Epidermal melanocyte (primary cell): ENCODE results near the gene RAB21.
"Not testable (repeated sequence)": the region's sequence is repeated elsewhere in the genome, so short reads cannot be mapped to it uniquely, and the experiment has no call there.

Experiments
- DNase-seq: peaks from one replicate; pipeline ENCODE4 v3.0.0; 2011; ENCODE audit warnings: low spot score; ENCODE audit not compliant: insufficient read length

Gene RAB21

GRCh38 chr12:71749666-71750065 is 5.0 kb upstream of the RAB21 start:
- no peak for DNase-seq

DNA sequence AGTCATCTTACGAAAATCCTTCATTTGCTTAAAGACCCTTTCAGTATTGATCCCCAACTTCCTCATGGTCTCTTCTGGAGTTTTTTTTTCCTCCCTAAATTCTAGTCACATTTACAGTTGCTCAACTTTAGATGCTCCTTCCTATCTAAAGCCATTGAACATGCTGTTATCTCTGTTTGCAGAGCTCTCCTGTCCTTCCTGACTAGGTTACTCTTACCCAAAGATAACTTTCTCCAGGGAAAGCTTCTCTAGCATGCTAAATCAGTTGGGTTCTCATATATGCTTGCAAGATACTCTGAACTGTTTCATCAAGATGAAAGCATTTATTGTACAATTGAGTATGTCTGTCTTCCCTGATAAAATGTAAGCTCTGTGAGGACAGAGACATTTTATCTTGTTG is 1.8 kb upstream of the RAB21 start:
- no peak for DNase-seq

DNA sequence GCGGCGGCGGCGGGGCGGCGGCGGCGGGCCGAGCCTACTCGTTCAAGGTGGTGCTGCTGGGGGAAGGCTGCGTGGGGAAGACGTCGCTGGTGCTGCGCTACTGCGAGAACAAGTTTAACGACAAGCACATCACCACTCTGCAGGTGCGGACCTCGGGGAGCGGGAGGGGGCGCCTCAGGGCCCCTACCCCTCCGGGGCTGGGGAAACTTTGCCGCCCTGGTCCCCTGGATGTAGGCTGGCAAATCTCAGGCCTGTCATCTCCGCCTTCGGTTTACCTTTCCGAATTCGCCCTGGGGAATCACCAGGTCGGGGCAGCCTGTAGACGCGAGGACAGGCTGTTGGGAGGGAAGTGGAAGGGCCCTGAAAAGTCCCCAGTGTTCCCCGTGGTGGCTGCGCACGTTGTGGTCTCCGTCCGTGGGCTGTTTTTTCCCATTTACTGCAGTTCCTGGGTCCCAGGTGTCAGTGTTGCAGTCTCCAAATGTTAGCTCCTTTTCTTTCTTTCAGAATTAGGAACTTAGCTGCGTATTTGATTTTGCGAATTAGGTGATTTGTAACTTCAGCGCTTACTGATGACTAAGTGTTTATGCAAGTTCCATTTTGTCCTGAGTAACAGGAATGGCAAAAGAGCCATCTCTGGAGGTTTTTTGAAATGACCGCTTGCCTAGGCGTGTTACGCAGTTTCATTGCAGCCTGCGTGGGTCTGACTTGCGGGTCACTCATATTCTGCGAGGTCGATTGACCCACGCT is 656 bp downstream of the RAB21 start:
- no peak for DNase-seq

DNA sequence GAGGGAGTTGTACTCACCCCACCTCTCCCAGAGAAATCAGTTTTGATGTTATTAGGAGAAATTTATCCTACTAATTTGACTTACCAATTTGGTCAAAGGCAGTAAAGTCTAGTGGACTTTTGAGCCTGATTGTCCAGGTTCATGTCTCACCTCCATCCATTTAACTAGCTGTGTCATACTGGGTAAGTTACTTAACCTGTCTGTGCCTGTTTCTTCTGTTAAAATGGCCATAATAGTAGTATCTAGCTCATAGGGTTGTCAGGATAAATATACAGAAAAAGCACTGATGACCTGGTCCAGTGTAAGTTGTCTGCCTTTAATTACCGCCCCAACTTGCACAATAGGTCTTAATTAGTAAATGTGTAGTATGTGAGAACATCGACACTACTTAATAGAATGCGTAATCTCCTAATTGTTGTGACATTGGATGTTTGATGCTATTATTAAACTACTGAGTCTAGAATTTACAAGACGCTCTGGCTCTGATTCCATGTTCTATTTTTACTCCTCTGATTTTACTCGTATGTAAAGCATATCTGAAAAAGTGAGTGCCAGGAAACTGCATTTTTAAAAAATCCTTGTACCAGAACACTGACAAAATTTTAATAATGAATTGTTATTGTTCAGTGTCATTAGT is 1.5 kb downstream of the RAB21 start:
- DNase-seq, result no peak

DNA sequence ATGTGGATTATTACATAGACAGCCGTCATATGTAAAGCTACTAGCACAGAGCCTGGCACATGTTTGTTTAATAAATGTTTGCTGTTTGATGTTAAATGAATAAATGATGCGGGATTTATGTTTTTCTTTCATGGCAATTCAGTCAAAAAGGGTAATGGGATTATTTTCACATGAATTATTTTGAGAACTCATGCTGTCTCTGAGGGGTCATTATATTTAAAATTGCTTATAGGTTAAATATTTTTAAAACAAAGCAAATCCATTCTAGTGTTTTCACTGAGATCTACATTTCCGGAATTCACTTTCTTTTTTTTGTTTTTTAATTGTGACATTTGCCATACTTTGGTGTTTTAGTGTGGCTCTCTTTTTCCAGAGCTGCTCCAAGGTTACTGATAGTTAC is 5.3 kb downstream of the RAB21 start:
- no peak for DNase-seq

DNA sequence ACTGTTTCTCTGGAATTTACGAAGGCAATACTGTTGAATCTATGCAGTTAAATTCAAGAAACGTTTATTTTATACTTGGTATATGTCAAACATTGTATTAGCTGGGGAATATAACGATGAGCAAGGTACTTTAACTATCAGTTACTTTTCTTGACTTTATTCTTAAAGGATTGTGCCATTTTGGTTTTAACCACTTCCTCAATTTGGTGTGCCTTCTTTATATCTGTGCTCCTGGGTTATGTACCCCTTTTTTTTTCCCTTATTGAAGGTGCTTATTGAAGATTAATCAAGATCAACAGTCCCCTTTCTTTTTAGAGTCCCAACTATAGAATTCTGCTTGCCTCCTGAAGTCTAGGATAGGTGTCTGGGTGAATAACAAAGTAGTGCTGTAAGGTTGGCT is 5.8 kb downstream of the RAB21 start:
- no peak for DNase-seq

- not testable (repeated sequence) for DNase-seq
Observed at GRCh38 chr12:71761354-71761753, 6.7 kb downstream of the RAB21 start.

DNA sequence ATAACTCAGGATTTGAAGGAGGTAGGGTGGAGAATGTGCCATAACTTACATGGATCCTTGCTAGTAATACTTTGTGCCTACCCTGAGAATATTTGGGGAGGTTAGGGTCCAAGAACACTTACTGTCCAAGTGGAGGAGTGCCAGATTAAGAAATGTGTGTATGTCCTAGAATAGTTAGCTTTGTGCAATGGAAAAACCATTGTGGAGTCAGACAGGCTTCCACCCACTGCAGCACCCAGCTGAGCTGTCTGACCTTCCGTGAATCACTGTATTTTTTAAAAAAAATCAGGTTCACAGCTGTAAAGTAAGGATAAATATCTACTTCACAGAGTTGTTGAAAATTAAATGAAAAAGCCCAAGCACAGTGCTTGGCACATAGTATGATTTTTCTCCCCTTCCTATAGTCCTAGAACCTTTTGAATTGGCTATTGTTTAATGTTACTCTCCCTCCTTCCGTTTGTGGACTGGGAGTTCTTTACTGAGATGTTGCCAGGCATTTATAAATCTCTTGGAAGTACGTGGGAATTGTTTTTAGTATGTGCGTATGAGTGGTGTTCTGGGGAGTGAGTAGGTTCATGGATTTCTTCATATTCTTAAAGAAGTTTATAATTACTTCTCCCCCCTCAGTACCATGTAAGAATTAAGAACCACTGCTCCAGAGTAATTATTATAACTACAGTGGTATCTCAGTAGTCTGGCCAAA is 9.2 kb downstream of the RAB21 start:
- DNase-seq, result no peak

GRCh38 chr12:71764587-71765321 is 10.1 kb downstream of the RAB21 start:
- DNase-seq, result no peak

- no peak for DNase-seq
Observed at GRCh38 chr12:71766202-71766601, 11.5 kb downstream of the RAB21 start.

- DNase-seq, result no peak
Observed at GRCh38 chr12:71767183-71767582, 12.5 kb downstream of the RAB21 start.

DNA sequence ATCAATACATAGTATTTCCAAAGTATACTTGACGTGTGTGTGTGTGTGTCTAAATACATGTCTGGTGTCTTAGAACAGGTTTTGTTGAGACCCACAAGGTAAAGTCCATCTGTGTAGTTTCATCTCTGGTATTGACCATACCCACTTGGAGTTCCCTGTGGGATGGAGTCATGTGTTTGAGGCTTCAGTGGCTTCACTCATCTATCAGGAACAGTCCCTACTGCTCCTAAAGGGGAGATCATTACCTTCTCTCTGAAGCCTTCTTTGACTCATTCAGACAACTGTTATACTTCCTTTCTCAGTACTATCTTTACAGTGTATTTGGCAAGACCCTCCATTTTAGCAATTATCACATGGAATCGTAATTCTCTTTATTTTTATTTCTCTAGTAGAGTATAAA is 14.2 kb downstream of the RAB21 start:
- no peak for DNase-seq

DNA sequence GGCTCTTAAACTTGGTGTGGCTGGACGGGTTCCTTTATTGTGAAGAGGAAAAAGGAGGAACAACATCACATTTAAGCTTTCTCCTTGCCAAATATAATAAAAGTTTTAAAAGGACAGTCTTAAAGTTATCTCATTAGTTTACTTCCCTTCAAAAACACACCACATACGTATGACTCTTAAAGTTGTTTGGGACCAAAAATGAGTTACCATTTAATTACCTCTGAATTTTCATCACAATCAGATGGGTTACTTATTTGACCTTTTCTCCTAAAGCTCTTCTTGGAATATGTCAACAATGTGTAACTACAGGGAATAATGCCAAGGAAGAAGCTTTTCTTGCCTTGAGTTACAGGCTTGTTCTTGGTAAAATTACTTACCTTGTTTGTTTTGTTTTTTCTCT is 16.4 kb downstream of the RAB21 start:
- DNase-seq, result no peak

DNA sequence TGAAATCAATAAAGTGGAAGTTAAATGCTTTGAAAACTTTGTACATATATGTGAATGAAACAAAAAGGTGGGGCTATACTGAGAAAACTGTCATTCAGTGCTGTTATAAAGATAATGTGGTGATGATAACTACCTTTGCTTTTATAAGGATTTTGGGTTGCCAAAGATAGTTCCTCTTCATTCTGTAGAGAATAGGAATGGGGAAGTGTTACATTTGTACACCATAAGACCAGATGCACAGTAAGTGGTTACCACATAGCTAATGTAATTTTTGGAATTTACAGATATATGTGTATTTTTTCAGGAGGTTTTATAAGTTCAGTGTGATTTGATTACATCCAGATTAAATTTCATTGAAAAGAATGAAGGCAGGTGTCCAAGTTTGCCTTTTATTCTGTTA is 18.1 kb downstream of the RAB21 start:
- no peak for DNase-seq

DNA sequence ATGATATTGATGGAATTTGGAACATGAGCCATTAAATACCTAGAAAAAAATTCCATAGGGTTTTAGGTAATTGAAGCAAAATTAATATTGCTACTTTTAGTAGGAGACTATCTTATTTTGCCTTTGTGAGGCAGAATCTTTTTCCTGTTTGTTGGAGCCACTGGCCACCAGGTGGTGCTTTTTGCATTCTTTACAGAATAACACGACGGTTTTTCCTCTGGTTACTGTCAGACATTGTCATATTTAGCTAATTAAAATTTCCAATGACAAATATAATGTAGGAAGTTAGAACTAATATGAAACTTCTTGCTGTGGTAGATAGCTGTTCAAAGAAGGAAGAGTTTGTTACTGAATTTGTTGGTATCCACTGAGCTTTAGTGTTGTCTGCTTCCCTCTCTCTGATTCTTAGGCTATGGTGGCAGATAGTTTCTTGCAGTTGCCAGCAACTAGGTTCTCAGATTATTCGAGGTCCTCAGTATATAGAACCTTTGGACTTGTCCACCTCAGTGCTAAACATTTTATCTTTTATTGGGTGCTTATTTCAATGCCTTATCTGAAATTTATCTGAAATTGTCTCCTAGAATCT is 25.7 kb downstream of the RAB21 start:
- peak; percentile 21 for DNase-seq

DNA sequence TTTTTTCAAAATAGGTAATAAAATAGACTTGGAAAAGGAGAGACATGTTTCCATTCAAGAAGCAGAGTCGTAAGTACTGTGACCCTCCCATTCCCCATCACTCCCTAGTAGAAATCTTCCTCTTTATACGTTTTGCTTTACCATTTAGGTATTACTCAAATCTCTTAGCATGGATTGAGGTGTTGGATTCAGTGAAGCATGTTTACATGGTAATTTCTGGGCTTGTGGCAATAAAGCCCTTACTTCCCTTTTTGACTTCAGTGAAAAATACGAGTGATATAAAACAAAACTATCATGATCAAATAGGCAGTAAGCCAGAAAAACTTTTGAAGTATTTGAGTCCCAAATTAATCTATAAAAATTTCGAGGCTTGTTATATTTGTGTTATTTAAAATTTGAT is 27.4 kb downstream of the RAB21 start:
- no peak for DNase-seq

DNA sequence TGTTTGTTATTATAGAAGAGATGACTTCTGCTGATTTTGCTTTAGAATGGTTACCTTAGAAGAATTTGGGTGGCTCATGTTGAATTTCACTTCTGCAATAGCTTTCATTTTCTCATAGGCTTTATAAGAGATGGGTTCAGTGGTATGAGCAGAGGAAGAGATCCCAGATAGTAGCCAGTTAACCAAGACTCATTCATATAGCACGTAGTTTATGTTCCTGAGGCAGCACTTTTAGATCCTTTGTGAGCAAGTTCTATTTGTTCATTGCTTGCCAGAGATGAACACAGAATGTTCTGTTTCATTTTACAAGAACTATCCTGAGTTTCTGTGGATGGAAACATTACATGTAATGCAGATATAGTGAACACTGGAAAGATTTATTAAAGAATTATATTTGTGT is 32.2 kb downstream of the RAB21 start:
- DNase-seq, result no peak

DNA sequence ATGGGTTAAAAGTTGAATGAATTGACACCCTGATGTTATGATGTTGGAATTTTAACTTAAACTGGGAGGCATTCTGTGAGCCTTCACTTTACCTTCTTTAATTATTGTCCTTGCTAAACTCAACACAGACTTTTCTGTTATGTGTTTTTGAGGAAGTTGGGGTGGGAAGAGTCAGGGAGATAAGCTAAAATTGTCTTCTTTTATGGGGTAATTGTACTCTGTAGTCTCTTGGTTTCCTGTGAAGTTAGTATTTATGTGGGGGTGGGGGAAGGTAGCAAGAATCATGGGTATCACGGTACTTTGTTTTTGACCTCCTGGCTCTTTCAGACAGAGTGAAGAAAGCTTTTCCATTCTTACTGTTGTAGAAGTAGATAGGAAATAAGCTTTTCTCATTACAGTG is 32.9 kb downstream of the RAB21 start:
- DNase-seq, result no peak

- DNase-seq, result no peak
Observed at GRCh38 chr12:71790331-71790730, 35.7 kb downstream of the RAB21 start.

- DNase-seq, result no peak
Observed at GRCh38 chr12:71791473-71792150, 36.9 kb downstream of the RAB21 start.

DNA sequence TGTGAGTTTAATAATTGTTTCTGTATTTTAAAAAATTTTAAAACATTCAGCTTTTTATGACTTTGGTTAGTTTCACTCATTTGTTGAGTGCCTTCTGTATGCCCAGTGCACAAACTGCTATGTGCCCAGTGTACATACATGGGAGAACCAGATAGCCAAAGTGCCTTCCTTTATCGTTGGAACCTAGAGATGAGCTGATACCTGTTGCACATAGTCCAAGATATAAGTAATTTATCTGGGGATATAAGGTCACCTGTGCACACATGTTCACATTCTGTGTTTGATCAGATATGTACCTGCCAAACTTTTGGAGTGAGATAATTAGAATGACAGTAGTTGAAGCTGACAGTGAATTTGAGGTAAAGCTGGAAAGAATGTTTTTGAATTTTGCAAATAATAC is 37.9 kb downstream of the RAB21 start:
- DNase-seq, result no peak
